DOHH2 (cell line): ENCODE results near the gene MRPS23.
"Not testable (repeated sequence)": the region's sequence is repeated elsewhere in the genome, so short reads cannot be mapped to it uniquely, and the experiment has no call there.

Experiments
- H3F3A ChIP-seq: fragments of 200-600 bp; sonication (generic), shearing (Covaris generic); 2 replicates; pipeline ENCODE4 v1.6.0; 2016; ENCODE audit warnings: antibody characterized with exemption, mild to moderate bottlenecking; ENCODE audit not compliant: control insufficient read depth, insufficient read depth
- H3K27ac ChIP-seq: fragments of 200-600 bp; sonication (generic); 2 replicates; pipeline ENCODE4 v1.5.1; 2014; ENCODE audit warnings: low read depth, mild to moderate bottlenecking, low read length, moderate library complexity
- H3K27me3 ChIP-seq: fragments of 200-600 bp; sonication (generic); 2 replicates; pipeline ENCODE4 v1.6.1; 2014; ENCODE audit warnings: mild to moderate bottlenecking, low read length, mixed read lengths; ENCODE audit not compliant: control insufficient read depth
- H3K36me3 ChIP-seq: fragments of 200-600 bp; sonication (generic); 2 replicates; pipeline ENCODE4 v1.6.1; 2014; ENCODE audit warnings: mild to moderate bottlenecking, low read length, moderate library complexity, mixed read lengths; ENCODE audit not compliant: control insufficient read depth
- H3K4me1 ChIP-seq: fragments of 200-600 bp; sonication (generic); 2 replicates; pipeline ENCODE4 v1.6.1; 2014; ENCODE audit warnings: mild to moderate bottlenecking, low read length, mixed read lengths; ENCODE audit not compliant: control insufficient read depth
- H3K4me2 ChIP-seq: fragments of 200-600 bp; sonication (generic); 2 replicates; pipeline ENCODE4 v1.6.0; 2014; ENCODE audit warnings: mild to moderate bottlenecking, low read length, moderate library complexity
- H3K4me3 ChIP-seq: fragments of 200-600 bp; sonication (generic); 2 replicates; pipeline ENCODE4 v1.5.1; 2014; ENCODE audit warnings: mild to moderate bottlenecking, low read length, mixed read lengths
- H3K79me2 ChIP-seq: fragments of 200-600 bp; sonication (generic); 2 replicates; pipeline ENCODE4 v1.6.1; 2014; ENCODE audit warnings: mild to moderate bottlenecking, low read length, mixed read lengths; ENCODE audit not compliant: control insufficient read depth
- H3K9me2 ChIP-seq: fragments of 200-600 bp; sonication (generic); replicated peaks from 2 replicates; pipeline ENCODE4 v1.6.1; 2014; ENCODE audit warnings: mild to moderate bottlenecking, low read length, mixed read lengths; ENCODE audit not compliant: control insufficient read depth
- H3K9me3 ChIP-seq: fragments of 200-600 bp; sonication (generic); 2 replicates; pipeline ENCODE4 v1.6.1; 2014; ENCODE audit warnings: antibody characterized with exemption, low read length, mixed read lengths; ENCODE audit not compliant: control insufficient read depth, insufficient read depth
- H4K20me1 ChIP-seq: fragments of 200-600 bp; sonication (generic); 2 replicates; pipeline ENCODE4 v1.6.0; 2014; ENCODE audit warnings: low read depth, mild to moderate bottlenecking, antibody characterized with exemption, low read length, moderate library complexity; ENCODE audit not compliant: control insufficient read depth, insufficient read depth
- CTCF ChIP-seq: fragments of 200-600 bp; sonication (generic); IDR thresholded peaks from one replicate; pipeline ENCODE4 v1.5.1; 2014; ENCODE audit warnings: antibody characterized with exemption, mild to moderate bottlenecking, low read depth, low read length; ENCODE audit not compliant: poor library complexity, severe bottlenecking
- EZH2phosphoT487 ChIP-seq: fragments of 200-600 bp; sonication (generic); IDR thresholded peaks from 2 replicates; pipeline ENCODE4 v1.6.1; 2017; ENCODE audit warnings: borderline replicate concordance, mild to moderate bottlenecking, antibody characterized with exemption, low read length, moderate library complexity, mixed read lengths

Gene MRPS23

GRCh38 chr17:57852955-57853328, 3.1 kb upstream of the MRPS23 start:
- H3K4me1 ChIP-seq, result peaks cover 28% of the 10 kb centered on the region
- H3F3A ChIP-seq, result no peaks in the 10 kb centered on the region
- no peaks in the 10 kb centered on the region for H4K20me1 ChIP-seq
- H3K27ac ChIP-seq, result no peak overlapping the region
- H3K27me3 ChIP-seq, result no peaks in the 10 kb centered on the region; the same call in 1 of the 2 replicates
- H3K9me3 ChIP-seq, result no peaks in the 10 kb centered on the region
- H3K4me2 ChIP-seq, result no peak overlapping the region
- peaks cover 31% of the 10 kb centered on the region for H3K79me2 ChIP-seq
- H3K4me3 ChIP-seq, result no peak overlapping the region
- TF ChIP-seq CTCF (no peak), EZH2phosphoT487 (no peak)
- H3K36me3 ChIP-seq, result peaks cover 17% of the 10 kb centered on the region
- no peaks in the 10 kb centered on the region for H3K9me2 ChIP-seq

- no peaks in the 10 kb centered on the region for H3K9me3 ChIP-seq
- peaks cover 20% of the 10 kb centered on the region for H3K36me3 ChIP-seq
- peaks cover 29% of the 10 kb centered on the region for H3K4me1 ChIP-seq
- peaks cover 36% of the 10 kb centered on the region for H3K79me2 ChIP-seq
- H3K27ac ChIP-seq, result no peak overlapping the region
- H4K20me1 ChIP-seq, result no peaks in the 10 kb centered on the region
- H3F3A ChIP-seq, result no peaks in the 10 kb centered on the region
- TF ChIP-seq CTCF (no peak), EZH2phosphoT487 (no peak)
- no peak overlapping the region for H3K4me3 ChIP-seq
- no peaks in the 10 kb centered on the region for H3K9me2 ChIP-seq
- no peak overlapping the region for H3K4me2 ChIP-seq
- H3K27me3 ChIP-seq, result no peaks in the 10 kb centered on the region
Measured at GRCh38 chr17:57852092-57852954, 2.5 kb upstream of the MRPS23 start.

GRCh38 chr17:57849163-57849873, 526 bp downstream of the MRPS23 start:
- TF ChIP-seq CTCF (no peak), EZH2phosphoT487 (no peak)
- peaks cover 29% of the 10 kb centered on the region for H3K4me1 ChIP-seq
- peaks cover 2% of the 10 kb centered on the region; the same call in 1 of the 2 replicates for H3F3A ChIP-seq
- H4K20me1 ChIP-seq, result no peaks in the 10 kb centered on the region
- H3K9me2 ChIP-seq, result no peaks in the 10 kb centered on the region
- peak overlapping the region; percentile 100 for H3K4me3 ChIP-seq
- H3K27ac ChIP-seq, result peak overlapping the region; percentile 55
- no peaks in the 10 kb centered on the region for H3K27me3 ChIP-seq
- H3K79me2 ChIP-seq, result peaks cover 50% of the 10 kb centered on the region
- peak overlapping the region; percentile 67 for H3K4me2 ChIP-seq
- H3K36me3 ChIP-seq, result peaks cover 31% of the 10 kb centered on the region
- no peaks in the 10 kb centered on the region for H3K9me3 ChIP-seq

GRCh38 chr17:57846056-57846945, 3.5 kb downstream of the MRPS23 start:
- Histone ChIP-seq H3K36me3 (peaks cover 47% of the 10 kb centered on the region), H3K4me1 (peaks cover 24% of the 10 kb centered on the region), H3K79me2 (peaks cover 64% of the 10 kb centered on the region)
- H4K20me1 ChIP-seq, H3F3A ChIP-seq, H3K9me3 ChIP-seq, H3K4me3 ChIP-seq, H3K27me3 ChIP-seq, H3K9me2 ChIP-seq, H3K4me2 ChIP-seq, H3K27ac ChIP-seq: not testable (repeated sequence)
